SW480 (cell line): ENCODE measurements around the gene MED8.

ENCODE experiments used
- DNase-seq: peaks from one replicate; pipeline ENCODE4 v3.0.0-alpha.2; 2016; ENCODE audit warnings: low spot score

Gene MED8, protein sequence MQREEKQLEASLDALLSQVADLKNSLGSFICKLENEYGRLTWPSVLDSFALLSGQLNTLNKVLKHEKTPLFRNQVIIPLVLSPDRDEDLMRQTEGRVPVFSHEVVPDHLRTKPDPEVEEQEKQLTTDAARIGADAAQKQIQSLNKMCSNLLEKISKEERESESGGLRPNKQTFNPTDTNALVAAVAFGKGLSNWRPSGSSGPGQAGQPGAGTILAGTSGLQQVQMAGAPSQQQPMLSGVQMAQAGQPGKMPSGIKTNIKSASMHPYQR

GRCh38 chr1:43389326-43390313 is at the start of gene MED8, which contains the start of gene SZT2:
Gene MED8 (minus strand): TSS chr1:43389800. CDS start chr1:43389764, 36 bp downstream.
Gene SZT2 (plus strand): TSS chr1:43389899. CDS start chr1:43389969, 70 bp downstream.
- peak; percentile 90 for DNase-seq

- DNase-seq, result no peak
Measured at GRCh38 chr1:43438953-43439581, 49.5 kb upstream of the MED8 start.

DNA sequence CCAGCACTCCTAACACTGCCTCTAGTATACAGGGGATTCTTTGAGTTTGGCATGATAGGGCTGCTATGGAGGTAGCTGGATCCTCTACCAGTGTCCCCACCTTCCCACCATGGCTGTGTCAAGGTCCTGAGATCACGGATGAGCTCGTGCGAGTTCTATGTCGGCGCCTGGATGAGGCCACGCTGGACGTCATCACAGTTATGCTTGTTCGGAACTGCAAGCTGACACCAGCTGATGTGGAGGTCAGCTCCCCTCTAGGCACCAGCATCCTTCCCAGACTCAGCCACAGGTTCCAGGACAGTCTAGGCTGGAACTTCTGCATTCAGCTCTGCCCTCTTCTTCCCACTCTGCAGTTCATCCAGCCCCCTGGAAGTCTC is 49.0 kb upstream of the MED8 start:
- DNase-seq, result no peak

- no peak for DNase-seq
Measured at GRCh38 chr1:43438006-43438405, 48.4 kb upstream of the MED8 start.

DNA sequence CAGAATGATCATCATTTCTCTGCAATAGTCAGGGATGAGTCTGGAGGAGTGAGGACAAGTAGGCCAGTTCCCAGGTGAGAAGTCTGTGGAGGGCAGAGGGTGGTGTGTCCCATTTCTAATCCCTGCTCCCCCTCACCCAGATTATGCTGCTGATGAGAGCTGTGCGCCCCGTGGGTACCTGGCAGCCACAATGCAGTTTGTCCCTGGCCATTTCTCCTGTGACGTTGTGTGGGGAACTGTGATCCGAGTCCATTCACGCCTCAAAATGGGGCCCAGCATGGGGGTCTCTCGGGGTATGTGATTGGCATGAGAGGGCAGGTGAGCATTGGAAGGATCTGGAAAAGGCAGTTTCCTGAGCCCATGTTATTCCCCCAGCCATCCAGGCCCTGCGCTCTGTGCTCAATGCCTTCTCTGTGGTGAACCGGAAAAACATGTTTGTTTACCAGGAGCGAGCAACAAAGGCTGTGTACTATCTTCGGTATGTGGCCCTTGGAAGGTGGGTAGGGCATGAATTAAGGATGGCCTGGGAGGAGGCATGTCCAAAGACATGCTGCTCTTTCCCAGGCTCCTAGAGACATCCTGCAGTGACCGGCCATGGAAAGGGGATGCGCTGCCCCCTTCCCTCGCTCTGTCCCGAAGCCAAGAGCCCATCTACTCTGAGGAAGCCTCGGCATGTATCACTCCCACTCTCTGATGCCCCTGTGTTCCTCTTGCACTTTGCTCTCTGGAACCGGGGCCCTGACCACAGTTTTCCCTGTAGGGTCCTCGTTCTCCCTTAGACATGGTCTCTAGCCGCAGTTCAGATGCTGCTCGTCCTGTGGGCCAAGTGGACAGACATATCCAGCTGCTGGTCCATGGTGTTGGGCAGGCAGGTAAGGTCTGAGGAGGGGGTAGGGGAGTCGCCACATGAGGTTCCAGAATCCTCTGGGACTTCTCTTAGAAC is 47.7 kb upstream of the MED8 start:
- DNase-seq, result no peak

- no peak for DNase-seq
Measured at GRCh38 chr1:43436371-43436770, 46.8 kb upstream of the MED8 start.

DNA sequence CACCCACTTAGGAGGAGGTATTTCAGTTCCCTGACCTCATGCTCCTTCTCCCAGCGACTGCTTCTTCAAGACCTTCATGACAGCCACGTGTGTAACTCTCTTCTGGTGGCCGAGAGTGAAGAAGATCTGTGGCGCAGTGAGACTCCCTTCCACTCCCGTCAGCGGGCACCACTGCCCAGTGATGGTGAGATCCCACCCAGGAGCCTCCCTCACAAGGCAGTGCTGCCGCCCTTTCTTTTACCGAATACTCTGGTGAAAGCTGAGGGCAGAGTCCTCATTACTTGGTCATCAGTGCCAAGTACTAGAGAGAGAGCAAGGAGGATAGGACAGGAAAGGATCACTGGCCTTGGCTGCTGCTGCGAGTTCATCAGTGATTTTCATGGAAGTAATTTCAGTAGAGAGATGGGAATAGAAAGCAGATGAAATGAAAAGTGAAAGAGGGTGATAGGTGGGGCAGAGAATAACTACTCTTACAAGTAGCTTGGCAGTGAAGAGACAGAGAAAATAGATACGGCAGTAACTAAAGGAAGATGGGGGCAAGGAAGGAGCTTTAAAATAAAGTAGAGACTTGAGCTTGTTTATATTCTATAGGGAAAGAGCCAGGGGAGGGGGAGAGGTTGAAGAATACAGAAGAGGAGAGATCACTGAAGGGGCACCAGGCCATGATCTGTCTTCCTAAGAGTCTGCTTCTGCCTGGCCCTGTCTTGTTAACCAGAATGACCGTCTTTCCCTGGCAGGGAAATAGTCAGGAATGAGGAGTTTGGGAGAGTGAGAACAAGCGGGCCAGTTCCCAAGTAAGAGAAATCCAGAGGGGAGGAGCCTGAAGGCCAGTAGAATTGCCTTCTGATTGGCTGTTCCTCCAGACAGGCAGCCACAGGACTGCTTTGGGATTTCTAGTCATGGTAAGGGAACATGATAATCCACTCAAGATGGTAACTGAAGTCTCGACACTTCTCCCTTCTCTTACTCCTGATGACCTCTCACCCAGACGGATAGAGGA is 45.8 kb upstream of the MED8 start:
- no peak for DNase-seq

- DNase-seq, result no peak
Measured at GRCh38 chr1:43434256-43434655, 44.7 kb upstream of the MED8 start.

DNA sequence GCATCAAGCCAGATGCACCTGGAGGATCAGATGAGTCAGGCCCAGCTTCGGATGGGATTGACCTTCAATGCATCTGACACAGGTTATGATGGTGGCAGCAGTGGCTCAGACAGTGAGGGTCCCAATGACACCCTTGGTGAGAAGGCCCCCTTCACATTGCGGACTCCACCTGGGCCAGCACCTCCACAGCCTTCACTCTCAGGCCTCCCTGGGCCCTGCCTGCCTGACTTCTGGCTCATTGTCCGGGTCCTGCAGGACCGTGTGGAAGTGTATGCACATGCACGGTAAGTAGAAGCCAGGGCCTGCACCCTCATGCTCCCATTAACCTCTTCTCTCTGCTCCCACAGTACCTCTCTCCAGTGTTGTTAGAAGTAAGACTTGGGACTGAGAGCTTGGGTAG is 43.3 kb upstream of the MED8 start:
- DNase-seq, result no peak

GRCh38 chr1:43432171-43432860 is 42.7 kb upstream of the MED8 start:
- DNase-seq, result no peak

- DNase-seq, result no peak
Measured at GRCh38 chr1:43431676-43432075, 42.1 kb upstream of the MED8 start.

DNA sequence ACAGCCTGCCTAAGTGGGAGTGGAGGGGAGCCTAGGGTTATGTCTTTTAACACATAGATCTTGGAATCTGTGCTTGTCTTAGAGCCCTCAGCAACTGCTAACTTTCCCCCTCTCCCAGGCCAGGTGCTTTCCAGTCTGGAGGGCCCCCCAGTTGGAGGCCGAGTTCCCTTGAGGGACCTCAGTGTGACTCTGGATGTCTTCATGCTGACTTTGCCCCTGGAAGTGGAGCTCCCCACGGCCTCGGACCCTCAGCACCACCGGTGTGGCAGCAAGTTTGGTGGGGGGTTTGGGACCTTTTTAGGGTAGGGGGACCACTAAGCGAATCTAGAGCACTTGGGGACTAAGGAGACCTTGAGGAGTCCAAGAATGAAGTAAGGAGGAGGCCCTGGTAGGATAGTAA is 41.2 kb upstream of the MED8 start:
- DNase-seq, result no peak

GRCh38 chr1:43427941-43428340 is 38.3 kb upstream of the MED8 start:
- DNase-seq, result no peak

GRCh38 chr1:43427524-43427923 is 37.9 kb upstream of the MED8 start:
- no peak for DNase-seq

GRCh38 chr1:43426221-43426620 is 36.6 kb upstream of the MED8 start:
- no peak for DNase-seq

DNA sequence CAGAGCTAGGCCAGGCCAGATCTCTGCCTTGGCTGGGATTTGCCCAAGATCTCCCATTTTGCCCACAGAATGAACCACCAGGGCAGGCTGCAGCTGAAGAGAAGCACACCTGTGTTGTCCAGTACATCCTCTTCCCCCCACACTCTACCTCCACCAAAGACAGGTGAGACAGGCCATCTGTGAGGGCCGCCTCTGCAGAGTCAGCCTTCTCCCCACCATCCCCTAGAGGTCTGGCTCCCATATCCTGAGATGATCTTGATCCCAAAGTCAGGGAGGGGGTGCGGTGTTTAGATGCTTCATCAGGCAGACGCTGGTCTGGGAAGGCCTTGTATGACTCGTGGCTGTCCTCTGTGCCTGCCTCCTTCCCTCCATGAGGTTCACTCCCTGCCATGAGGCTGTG is 35.4 kb upstream of the MED8 start:
- DNase-seq, result no peak

GRCh38 chr1:43423672-43424550 is 34.3 kb upstream of the MED8 start:
- peak; percentile 83 for DNase-seq

DNA sequence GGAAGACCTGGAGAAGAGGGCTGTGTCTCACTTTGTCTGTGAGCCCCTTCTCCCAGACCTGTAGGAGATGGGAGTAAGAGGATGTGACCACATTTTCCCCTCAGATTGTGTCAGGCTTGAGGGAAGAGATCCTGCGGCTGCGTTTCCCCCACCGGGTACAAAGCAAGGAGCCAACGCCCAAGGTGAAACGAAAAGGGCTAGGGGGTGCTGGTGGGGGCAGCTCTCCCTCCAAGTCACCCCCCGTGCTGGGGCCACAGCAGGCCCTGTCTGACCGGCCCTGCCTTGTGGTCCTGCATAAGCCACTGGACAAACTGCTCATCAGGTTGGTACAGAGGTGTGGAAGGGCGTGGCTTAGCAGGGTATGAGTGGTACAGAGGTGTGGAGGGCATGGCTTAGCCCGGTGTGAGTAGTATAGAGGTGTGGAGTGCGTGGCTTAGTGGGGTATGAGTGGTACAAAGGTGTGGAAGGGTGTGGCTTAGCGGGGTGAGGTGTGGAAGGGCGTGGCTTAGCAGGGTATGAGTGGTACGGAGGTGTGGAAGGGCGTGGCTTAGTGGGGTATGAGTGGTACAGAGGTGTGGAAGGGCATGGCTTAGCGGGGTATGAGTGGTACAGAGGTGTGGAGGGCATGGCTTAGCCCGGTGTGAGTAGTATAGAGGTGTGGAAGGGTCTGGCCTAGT is 33.5 kb upstream of the MED8 start:
- DNase-seq, result no peak
